ENCODE measurements around the gene PFKL. TPM values are rescaled to one million over a fixed set of nuclear protein-coding genes. Genes with fewer than 3 reads are reported as not detected.
A peak's percentile ranks its signal among the peaks of the same experiment; 100 is the strongest.
"Not testable (repeated sequence)": the region's sequence is repeated elsewhere in the genome, so short reads cannot be mapped to it uniquely, and the experiment has no call there.

Gene PFKL
- total RNA-seq, 3 donors from 2014 or later: 102 to 122 (median 116) TPM

DNA sequence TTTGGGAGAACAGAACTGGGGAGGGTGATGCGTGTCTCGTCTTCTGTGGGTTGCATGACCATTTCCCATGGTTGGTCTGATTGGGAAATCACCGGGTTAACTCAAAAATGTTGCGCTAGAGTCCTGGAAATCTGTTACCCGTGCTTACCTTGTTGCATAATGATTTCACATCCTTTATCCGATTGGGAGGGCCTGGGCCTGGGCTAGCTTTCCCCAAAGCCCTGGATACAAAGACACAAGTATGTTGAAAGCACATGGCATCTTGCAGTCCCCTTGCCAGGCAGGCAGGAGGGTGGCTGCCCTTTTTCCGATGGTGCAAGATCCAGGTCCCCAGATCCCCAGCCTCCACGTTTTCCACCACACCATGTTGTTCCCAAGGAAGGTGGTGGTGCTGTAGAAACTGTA, 54.1 kb downstream of the PFKL start:
- no peak overlapping the region for H3K4me3 Mint-ChIP-seq
- H3K27me3 Mint-ChIP-seq (ENCODE audit: low read depth): peaks cover 12% of the 10 kb centered on the region
- DNase-seq (no peak), ATAC-seq (peak in 1 of 2 donors; percentile 16)
- no peaks in the 10 kb centered on the region for H3K36me3 Mint-ChIP-seq (ENCODE audit: insufficient read depth)
- peaks cover 41% of the 10 kb centered on the region for H3K4me1 Mint-ChIP-seq (ENCODE audit: low read depth)
- H3K9me3 Mint-ChIP-seq: no peaks in the 10 kb centered on the region

DNA sequence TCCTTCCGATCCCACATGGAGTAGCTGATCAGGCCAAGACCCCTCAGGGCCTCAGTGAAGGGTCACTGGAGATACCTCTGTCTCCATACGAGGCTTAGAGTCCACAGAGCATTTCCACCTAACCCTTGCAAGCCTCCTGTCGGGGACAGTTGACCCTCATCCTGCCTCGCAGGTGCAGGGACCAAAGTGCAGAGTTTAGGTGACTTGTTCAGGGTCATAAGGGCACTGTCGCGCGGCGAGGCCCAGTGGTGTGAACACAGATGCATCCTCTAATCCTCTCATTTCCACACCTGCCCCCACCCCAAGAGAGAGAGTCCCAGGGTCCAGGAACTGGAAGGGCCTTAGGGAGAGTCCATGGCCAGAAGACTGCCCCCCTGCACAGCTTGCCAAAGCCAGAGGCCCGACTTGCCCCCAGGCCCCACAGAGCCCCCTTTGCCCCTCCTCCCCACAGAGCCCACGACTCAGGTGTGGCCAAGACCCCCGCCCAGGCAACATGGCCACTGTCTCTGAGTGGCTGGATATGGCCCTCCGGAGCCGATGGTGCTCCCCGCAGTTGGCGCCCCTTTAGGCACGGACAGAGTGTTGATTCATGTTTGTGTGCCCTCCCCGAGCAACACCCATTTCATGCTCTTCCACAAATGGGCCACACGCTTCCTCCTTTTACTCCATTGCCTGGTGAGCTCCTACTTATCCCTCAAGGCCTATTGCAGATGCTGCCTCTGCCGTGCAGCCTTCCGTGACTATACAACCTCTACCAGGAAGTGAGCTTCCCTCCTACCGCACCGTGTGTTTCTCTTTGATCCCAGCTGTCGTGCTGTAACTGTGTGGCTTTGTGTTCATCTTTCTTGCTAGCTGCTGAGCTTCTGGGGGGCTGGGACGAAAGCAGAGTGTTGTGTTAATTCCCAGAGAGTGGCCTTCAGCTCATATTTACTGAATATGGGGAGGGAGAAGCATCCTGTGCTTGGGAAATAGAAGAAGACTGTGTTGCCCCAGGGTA, 55.2 kb downstream of the PFKL start:
- Mint-ChIP-seq H3K36me3 (ENCODE audit: insufficient read depth) (no peaks in the 10 kb centered on the region), H3K9me3 (no peaks in the 10 kb centered on the region), H3K4me1 (ENCODE audit: low read depth) (peaks cover 42% of the 10 kb centered on the region), H3K4me3 (no peak overlapping the region), H3K27me3 (ENCODE audit: low read depth) (peaks cover 5% of the 10 kb centered on the region)
- DNase-seq (no peak), ATAC-seq (peak; percentile 41 to 47)

DNA sequence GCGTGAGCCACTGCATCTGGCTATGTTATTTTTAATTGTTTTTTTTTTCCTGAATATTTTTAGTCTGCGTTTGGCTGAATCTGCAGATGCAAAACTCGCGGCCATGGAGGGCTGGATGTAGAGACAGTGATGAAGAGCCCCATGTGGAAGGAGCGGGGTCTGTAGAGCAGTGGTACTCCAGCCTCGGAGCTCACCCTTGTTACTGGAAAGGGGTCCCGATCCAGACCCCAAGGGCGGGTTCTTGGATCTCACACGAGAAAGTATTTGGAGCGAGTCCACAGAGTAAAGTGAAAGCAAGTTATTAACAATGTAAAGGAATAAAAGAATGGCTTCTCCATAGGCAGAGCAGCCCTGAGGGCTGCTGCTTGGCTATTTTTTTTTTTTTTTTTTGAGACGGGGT, 56.3 kb downstream of the PFKL start:
- H3K27me3 Mint-ChIP-seq (ENCODE audit: low read depth): peaks cover 2% of the 10 kb centered on the region
- H3K4me3 Mint-ChIP-seq: no peak overlapping the region
- H3K36me3 Mint-ChIP-seq (ENCODE audit: insufficient read depth): no peaks in the 10 kb centered on the region
- H3K9me3 Mint-ChIP-seq: no peaks in the 10 kb centered on the region
- ATAC-seq (no peak), DNase-seq (no peak)
- H3K4me1 Mint-ChIP-seq (ENCODE audit: low read depth): peaks cover 44% of the 10 kb centered on the region

DNA sequence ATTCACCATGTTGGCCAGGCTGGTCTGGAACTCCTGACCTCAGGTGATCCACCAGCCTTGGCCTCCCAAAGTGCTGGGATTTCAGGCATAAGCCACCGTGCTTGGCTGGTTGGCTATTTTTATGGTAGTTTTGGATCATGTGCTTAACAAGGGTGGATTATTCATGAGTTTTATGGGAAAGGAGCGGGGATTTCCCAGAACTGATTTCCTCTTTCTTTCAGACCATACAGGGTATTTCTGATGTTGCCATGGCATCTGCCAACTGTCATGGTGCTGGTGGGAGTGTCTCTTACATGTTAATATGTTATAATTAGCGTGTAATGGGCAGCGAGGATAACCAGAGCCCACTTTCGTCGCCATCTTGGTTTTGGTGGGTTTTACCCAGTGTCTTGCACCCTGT, 56.8 kb downstream of the PFKL start:
- DNase-seq (no peak), ATAC-seq (no peak)
- Mint-ChIP-seq H3K36me3 (ENCODE audit: insufficient read depth) (no peaks in the 10 kb centered on the region), H3K4me3 (no peak overlapping the region), H3K27me3 (ENCODE audit: low read depth) (no peaks in the 10 kb centered on the region), H3K4me1 (ENCODE audit: low read depth) (peaks cover 44% of the 10 kb centered on the region), H3K9me3 (no peaks in the 10 kb centered on the region)

DNA sequence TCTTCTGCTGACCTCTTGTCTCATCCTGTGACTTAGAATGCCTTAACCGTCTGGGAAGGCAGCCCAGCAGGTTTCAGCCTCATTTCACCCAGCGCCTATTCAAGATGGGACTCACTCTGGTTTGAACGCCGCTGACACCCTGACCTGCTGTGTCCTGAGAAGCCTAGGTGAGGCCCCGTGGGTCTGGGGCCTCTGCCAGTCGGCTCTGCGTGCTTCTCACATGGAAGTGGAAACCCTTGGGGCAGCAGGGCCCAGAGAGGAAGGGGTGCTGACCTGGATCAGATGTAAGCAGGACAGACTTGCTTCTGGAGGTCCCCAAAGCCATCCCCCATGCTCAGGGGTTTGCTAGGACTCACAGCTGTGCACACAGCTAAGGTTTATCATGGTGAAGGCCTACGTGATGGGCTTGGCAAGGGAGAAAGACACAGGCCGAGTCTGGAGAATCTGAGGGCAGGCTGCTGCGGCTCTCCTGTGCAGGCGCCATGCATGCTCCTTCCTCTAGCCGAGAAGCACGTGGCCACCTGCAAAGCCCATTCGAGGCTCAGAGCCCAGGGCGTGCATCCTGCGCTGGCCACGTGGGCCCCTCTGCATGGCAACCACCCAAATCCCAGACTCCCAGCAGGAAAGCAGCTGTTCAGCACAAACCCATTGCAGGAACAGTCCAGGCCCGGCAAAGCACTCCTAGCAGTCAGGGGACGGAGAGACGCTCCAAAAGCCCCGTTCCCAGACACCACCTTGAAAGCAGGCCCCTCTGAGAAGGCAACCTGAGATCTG, 57.4 kb downstream of the PFKL start:
- H3K4me3 Mint-ChIP-seq: no peak overlapping the region
- ATAC-seq: no peak
- no peaks in the 10 kb centered on the region for H3K9me3 Mint-ChIP-seq
- no peaks in the 10 kb centered on the region for H3K27me3 Mint-ChIP-seq (ENCODE audit: low read depth)
- H3K36me3 Mint-ChIP-seq (ENCODE audit: insufficient read depth): no peaks in the 10 kb centered on the region
- DNase-seq: no peak
- H3K4me1 Mint-ChIP-seq (ENCODE audit: low read depth): peaks cover 43% of the 10 kb centered on the region

DNA sequence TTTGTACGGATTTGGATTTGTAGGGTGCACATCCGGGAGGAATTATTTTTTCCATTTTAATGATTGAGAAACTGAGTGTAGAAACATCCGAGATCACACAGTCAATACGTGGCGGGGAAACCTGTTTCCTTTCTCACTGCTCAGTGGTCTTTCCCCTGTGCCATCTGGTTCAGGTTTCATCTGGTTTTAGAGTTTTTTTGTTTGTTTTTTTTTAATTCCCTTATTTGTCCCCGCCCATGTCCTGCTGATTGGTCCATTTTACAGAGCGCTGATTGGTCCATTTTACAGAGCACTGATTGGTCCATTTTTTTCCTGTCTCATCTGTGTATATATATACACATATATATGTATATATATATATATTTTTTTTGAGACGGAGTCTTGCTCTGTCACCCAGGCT, 59.5 kb downstream of the PFKL start:
- H3K27me3 Mint-ChIP-seq (ENCODE audit: low read depth): no peaks in the 10 kb centered on the region
- ATAC-seq (no peak), DNase-seq (no peak)
- no peaks in the 10 kb centered on the region for H3K36me3 Mint-ChIP-seq (ENCODE audit: insufficient read depth)
- peaks cover 9% of the 10 kb centered on the region for H3K9me3 Mint-ChIP-seq
- H3K4me3 Mint-ChIP-seq: no peak overlapping the region
- peaks cover 22% of the 10 kb centered on the region for H3K4me1 Mint-ChIP-seq (ENCODE audit: low read depth)

DNA sequence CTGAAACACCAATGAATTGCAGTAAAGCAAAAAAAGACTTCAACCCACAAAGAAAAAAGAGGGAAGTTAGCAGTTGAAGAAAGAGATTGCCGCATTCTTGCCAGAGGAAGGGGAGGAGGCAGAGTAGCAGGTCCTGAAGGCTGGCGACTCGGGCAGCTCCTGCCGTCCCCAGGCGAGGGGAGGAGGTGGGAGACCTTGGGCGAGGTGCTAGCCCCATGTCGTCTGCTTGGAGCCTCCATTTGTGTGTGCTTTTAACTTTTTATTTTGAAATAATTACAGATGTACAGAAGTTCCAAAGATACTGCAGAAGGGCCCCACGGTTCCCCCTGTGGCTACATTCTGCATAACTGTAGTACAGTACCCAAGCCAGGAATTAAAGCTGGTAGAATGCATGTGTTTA, 60.3 kb downstream of the PFKL start:
- Mint-ChIP-seq H3K27me3 (ENCODE audit: low read depth) (no peaks in the 10 kb centered on the region), H3K4me1 (ENCODE audit: low read depth) (peaks cover 15% of the 10 kb centered on the region), H3K4me3 (no peak overlapping the region), H3K36me3 (ENCODE audit: insufficient read depth) (no peaks in the 10 kb centered on the region), H3K9me3 (peaks cover 9% of the 10 kb centered on the region)
- DNase-seq (no peak), ATAC-seq (peak in 1 of 2 donors; percentile 23)

DNA sequence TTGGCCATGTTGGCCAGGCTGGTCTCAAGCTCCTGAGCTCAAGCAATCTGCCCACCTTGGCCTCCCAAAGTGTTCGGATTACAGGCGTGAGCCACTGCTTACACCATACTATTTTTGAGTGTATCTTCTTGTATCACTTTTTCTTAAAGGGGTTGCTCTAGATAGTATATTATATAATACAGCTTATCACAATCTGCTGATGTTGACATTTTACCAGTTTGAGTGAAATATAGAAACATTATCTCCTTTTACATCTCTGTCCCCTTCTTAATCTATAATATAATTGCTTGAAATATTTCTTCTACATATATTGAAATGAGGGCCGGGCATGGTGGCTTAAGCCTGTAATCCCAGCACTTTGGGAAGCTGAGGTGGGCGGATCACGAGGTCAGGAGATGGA, 62.0 kb downstream of the PFKL start:
- not testable (repeated sequence) for H3K4me3 Mint-ChIP-seq; H3K9me3 Mint-ChIP-seq; DNase-seq; H3K4me1 Mint-ChIP-seq (ENCODE audit: low read depth); ATAC-seq; H3K36me3 Mint-ChIP-seq (ENCODE audit: insufficient read depth); H3K27me3 Mint-ChIP-seq (ENCODE audit: low read depth)

DNA sequence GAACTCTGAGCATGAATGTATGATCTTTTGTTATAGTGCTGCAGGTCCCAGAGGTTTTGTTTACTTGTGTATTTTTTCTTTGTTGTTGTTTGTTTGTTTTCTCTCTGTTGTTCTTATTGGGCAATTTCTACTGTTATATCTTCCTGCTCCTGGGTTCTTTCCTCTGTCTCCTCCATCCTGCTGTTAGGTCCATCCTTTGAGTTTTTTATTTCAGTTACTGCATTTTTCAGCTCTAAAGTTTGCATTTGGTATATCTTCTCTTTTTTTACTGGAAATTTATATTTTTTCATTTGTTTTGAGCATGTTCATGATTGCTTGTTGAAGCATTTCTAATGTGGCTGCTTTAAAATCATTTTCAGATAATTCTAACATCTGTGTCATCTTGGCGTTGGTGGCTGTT, 63.4 kb downstream of the PFKL start:
- no peak for ATAC-seq
- H3K36me3 Mint-ChIP-seq (ENCODE audit: insufficient read depth): no peaks in the 10 kb centered on the region
- DNase-seq: no peak
- H3K4me3 Mint-ChIP-seq: no peak overlapping the region
- H3K27me3 Mint-ChIP-seq (ENCODE audit: low read depth): no peaks in the 10 kb centered on the region
- H3K9me3 Mint-ChIP-seq: peaks cover 9% of the 10 kb centered on the region
- peaks cover 4% of the 10 kb centered on the region for H3K4me1 Mint-ChIP-seq (ENCODE audit: low read depth)

DNA sequence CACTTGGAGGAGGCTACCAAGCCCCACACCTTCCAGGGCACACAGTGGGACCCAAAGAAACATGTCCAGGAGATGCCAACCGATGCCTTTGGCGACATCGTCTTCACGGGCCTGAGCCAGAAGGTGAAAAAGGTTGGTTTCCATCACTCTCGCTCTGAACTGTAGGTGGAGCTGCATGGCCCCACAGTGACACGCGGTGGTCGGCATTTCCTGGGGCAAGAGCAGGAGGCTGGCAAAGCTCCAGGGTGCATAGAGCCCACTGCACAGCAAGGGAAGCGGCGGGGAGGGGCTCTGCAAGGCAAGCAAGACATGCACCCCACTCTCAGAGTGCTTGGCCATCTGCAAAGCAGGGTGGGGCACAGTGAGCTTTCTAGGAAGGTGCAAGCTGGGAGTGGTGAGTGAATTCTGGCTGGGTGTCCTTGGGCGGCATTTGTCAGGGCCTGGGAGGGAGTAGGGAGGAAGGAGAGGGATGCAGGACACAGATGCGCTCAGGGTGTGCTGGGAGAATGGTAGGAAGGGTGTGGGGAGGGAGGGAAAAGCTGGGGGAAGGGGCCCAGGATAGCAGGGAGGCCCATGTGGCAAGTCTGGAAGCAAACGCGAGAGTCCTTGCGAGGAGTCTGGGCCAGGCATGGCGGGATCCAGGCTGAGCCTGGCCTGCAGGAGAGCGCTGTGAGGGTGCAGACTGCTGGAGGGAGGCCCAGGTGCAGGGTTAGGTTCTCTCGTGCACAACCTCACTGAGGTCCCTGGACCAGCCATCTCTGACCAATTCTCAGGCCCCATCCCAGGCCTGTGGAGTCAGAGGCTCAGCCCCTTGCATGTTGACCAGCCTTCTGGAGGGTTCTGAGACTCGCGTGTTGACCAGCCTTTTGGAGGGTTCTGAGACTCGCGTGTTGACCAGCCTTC, 64.5 kb downstream of the PFKL start:
- Mint-ChIP-seq H3K9me3 (peaks cover 9% of the 10 kb centered on the region), H3K4me1 (ENCODE audit: low read depth) (peaks cover 4% of the 10 kb centered on the region), H3K4me3 (no peak overlapping the region), H3K36me3 (ENCODE audit: insufficient read depth) (no peaks in the 10 kb centered on the region), H3K27me3 (ENCODE audit: low read depth) (no peaks in the 10 kb centered on the region)
- ATAC-seq (no peak), DNase-seq (no peak)

DNA sequence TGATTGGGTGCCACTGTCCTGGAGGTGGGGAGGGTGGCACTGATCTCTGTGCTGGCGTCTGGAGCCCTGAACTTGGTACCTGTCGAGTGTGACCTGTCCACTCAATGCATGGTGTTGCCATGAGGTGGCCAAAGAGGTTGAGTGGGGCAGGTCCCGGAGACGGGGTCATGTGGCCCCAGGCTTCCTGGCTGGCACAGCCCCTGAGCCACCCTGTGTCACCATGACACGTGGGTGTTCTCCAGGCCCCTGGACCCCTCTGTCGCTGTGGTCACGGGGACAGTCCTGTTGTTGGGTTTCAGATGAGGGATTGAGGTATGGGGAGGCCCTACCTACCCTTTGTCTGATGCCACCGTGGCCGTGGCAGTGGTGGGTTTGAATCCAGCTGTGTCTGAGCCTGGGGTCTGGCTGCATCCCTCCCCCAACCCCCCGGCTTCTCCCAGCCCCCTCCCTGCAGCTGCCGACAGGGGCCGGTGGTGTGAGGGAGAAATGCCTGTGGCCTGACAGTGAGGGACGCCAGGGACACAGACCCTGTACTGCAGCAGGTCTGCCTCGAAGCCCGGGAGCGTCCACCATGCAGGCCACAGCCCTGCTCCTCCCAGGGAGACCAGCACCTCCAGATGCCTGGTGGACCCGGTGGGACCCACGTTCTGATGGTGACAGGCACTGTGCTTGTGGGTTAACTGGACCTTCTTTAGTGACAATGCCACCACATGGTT, 65.6 kb downstream of the PFKL start:
- no peaks in the 10 kb centered on the region for H3K27me3 Mint-ChIP-seq (ENCODE audit: low read depth)
- no peaks in the 10 kb centered on the region for H3K4me1 Mint-ChIP-seq (ENCODE audit: low read depth)
- H3K36me3 Mint-ChIP-seq (ENCODE audit: insufficient read depth): no peaks in the 10 kb centered on the region
- no peak overlapping the region for H3K4me3 Mint-ChIP-seq
- peaks cover 9% of the 10 kb centered on the region for H3K9me3 Mint-ChIP-seq
- no peak for DNase-seq
- no peak for ATAC-seq

DNA sequence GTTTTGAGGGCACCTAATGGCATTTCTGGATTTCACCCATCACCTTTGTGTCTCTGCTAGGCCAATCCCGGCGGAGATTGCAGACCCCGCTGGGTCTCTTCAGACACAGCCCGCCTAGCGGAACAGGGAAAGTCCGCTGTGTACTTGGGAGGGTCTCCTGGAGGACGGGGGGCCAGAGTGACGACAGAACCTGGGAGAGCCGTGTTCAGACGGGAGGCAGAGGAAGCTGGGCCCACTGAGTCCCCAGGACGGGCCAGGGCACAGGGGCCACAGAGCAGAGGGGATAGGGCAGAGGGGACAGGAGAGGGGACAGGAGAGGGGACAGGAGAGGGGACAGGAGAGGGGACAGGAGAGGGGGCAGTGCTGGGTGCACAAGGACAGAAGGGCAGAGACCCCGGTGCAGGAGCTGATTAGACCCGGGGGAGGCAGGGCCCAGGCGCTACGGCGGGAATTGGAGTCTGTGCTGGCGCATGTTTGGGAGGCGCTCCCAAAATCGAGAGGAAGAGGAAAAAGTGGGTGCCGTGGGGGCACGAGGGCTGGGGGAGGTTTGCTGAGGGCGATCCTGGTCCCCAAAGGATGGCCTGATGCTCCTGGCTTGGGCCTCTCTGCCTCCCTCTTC, 66.2 kb downstream of the PFKL start:
- no peak for DNase-seq
- no peak for ATAC-seq
- peaks cover 9% of the 10 kb centered on the region for H3K9me3 Mint-ChIP-seq
- H3K4me3 Mint-ChIP-seq: no peak overlapping the region
- H3K27me3 Mint-ChIP-seq (ENCODE audit: low read depth): peaks cover 1% of the 10 kb centered on the region
- no peaks in the 10 kb centered on the region for H3K4me1 Mint-ChIP-seq (ENCODE audit: low read depth)
- no peaks in the 10 kb centered on the region for H3K36me3 Mint-ChIP-seq (ENCODE audit: insufficient read depth)

DNA sequence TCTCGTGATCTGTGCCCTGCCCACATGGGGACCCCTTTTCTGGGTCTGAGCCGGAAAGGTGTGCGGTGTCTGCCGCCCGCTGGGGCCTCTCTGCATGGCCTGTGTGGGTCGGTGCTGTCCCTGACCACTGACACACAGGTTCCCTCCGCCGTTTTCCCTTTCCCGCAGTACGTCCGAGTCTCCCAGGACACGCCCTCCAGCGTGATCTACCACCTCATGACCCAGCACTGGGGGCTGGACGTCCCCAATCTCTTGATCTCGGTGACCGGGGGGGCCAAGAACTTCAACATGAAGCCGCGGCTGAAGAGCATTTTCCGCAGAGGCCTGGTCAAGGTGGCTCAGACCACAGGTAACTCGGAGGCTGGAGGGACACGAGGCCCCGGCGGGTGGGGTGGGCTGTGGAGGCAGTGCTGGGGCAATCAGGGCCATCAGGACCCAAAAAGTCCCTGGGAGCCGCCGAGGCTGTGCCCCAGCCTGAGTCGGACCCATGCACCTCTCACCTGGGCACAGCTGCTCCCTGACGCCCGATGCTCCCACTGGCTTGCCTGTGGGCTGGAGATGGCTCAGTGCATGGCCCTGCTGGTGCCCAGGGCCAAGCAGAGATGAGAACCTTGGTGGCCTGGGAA, 66.8 kb downstream of the PFKL start:
- Mint-ChIP-seq H3K4me1 (ENCODE audit: low read depth) (no peaks in the 10 kb centered on the region), H3K4me3 (no peak overlapping the region), H3K27me3 (ENCODE audit: low read depth) (peaks cover 1% of the 10 kb centered on the region), H3K36me3 (ENCODE audit: insufficient read depth) (no peaks in the 10 kb centered on the region), H3K9me3 (peaks cover 9% of the 10 kb centered on the region)
- ATAC-seq (no peak), DNase-seq (no peak)
